ENCODE data around the gene CNTN4. TPM values are rescaled to one million over a fixed set of nuclear protein-coding genes. Genes with fewer than 3 reads are reported as not detected.

Gene CNTN4
- total RNA-seq, 1 experiment from 2014 or later: not detected

- no peak for TF ChIP-seq CTCF (IDR thresholded peaks at IDR 0.05)
- TF ChIP-seq GRHL2 (CRISPR knock-in tag; IDR thresholded peaks at IDR 0.05; ENCODE audit: insufficient replicate concordance, severe bottlenecking): no peak
- no peak for TF ChIP-seq ZNF317 (CRISPR knock-in tag; IDR thresholded peaks at IDR 0.05; ENCODE audit: borderline replicate concordance, low read depth)
- no peak for TF ChIP-seq ZBTB43 (CRISPR knock-in tag; IDR thresholded peaks at IDR 0.05)
- no peak for TF ChIP-seq SMAD3 (CRISPR knock-in tag; IDR thresholded peaks at IDR 0.05; ENCODE audit: borderline replicate concordance)
- no peak for TF ChIP-seq USF1 (CRISPR knock-in tag; IDR thresholded peaks at IDR 0.05)
- no peak for TF ChIP-seq RELA (CRISPR knock-in tag; IDR thresholded peaks at IDR 0.05; ENCODE audit: borderline replicate concordance)
- TF ChIP-seq CDX4 (CRISPR knock-in tag; IDR thresholded peaks at IDR 0.05; ENCODE audit: borderline replicate concordance): no peak
Observed at GRCh38 chr3:2218375-2218774, 119.7 kb downstream of the CNTN4 start (continued).

- ChIA-PET CTCF (no interaction called here), POLR2A (no interaction called here)
- no peaks in the 10 kb centered on the region for H3K4me1 Mint-ChIP-seq
- no peak overlapping the region for H3K27ac Mint-ChIP-seq
- ATAC-seq (no peak), DNase-seq (ENCODE audit: low spot score) (no peak)
- H3K4me3 Mint-ChIP-seq: no peak overlapping the region
- H3K36me3 Mint-ChIP-seq: peaks cover 69% of the 10 kb centered on the region
- H3K27me3 Mint-ChIP-seq (ENCODE audit: low read depth): peaks cover 3% of the 10 kb centered on the region
- peaks cover 87% of the 10 kb centered on the region for H3K9me3 Mint-ChIP-seq
- TF ChIP-seq SOX15 (CRISPR knock-in tag; IDR thresholded peaks at IDR 0.05) (no peak), ZBTB21 (CRISPR knock-in tag; IDR thresholded peaks at IDR 0.05; ENCODE audit: borderline replicate concordance) (no peak), ZNF396 (CRISPR knock-in tag; IDR thresholded peaks at IDR 0.05; ENCODE audit: borderline replicate concordance) (no peak), RORB (CRISPR knock-in tag; IDR thresholded peaks at IDR 0.05) (no peak), TEAD1 (CRISPR knock-in tag; IDR thresholded peaks at IDR 0.05) (no peak), PREB (CRISPR knock-in tag; IDR thresholded peaks at IDR 0.05; ENCODE audit: borderline replicate concordance) (no peak), ZNF263 (CRISPR knock-in tag; IDR thresholded peaks at IDR 0.05; ENCODE audit: low read depth) (no peak), FOXJ3 (CRISPR knock-in tag; IDR thresholded peaks at IDR 0.05; ENCODE audit: borderline replicate concordance) (no peak), STAT6 (CRISPR knock-in tag; conservative IDR thresholded peaks at IDR 0.05; ENCODE audit: low read depth) (no peak), PRDM15 (CRISPR knock-in tag; IDR thresholded peaks at IDR 0.05) (no peak), E2F4 (CRISPR knock-in tag; IDR thresholded peaks at IDR 0.05; ENCODE audit: borderline replicate concordance, low read depth) (no peak), FOXK1 (CRISPR knock-in tag; IDR thresholded peaks at IDR 0.05) (no peak), ZBTB43 (CRISPR knock-in tag; IDR thresholded peaks at IDR 0.05) (no peak)
Observed at GRCh38 chr3:2218816-2219215, 120.2 kb downstream of the CNTN4 start.
